GM21381 (cell line): ENCODE results near the gene RASGRF2.
"Not testable (repeated sequence)": the region's sequence is repeated elsewhere in the genome, so short reads cannot be mapped to it uniquely, and the experiment has no call there.

Experiments
- ATAC-seq: cut with Tn5 transposase; IDR thresholded peaks from one replicate; pipeline ENCODE4 v1.9.1; 2021; ENCODE audit warnings: mild to moderate bottlenecking, moderate library complexity; ENCODE audit not compliant: unreplicated experiment

RASGRF2 gene

GRCh38 chr5:80982093-80982492, 21.9 kb downstream of the RASGRF2 start:
- no peak for ATAC-seq

- ATAC-seq, result no peak
Measured at GRCh38 chr5:80985600-80986228, 25.6 kb downstream of the RASGRF2 start.

GRCh38 chr5:80986382-80986781, 26.2 kb downstream of the RASGRF2 start:
- ATAC-seq, result no peak

GRCh38 chr5:80987078-80987766, 27.1 kb downstream of the RASGRF2 start:
- no peak for ATAC-seq

GRCh38 chr5:80988419-80988935, 28.3 kb downstream of the RASGRF2 start:
- no peak for ATAC-seq

DNA sequence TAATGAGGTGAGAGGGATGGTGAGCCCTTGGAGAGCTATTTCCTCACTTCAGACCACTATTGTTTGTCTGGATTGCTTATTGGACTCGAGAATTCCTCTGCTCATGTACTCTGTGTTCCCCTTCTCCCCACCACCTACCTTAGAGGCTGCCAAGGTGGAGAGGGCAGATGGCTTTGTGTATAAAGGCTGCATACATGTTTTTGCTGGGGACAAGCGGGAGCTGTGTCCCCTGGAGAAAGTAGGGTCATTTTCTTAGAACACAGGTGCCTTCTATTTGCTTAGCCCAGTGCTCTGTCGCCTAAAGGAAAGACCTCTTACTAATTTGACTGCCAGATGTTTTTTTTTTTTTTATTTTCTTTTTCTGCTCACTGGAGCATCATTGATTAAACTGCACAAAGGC, 29.7 kb downstream of the RASGRF2 start:
- ATAC-seq, result no peak

- no peak for ATAC-seq
Measured at GRCh38 chr5:80990527-80990926, 30.4 kb downstream of the RASGRF2 start.

GRCh38 chr5:80990971-80991370, 30.8 kb downstream of the RASGRF2 start:
- no peak for ATAC-seq

GRCh38 chr5:80995908-80996307, 35.7 kb downstream of the RASGRF2 start:
- ATAC-seq, result no peak

GRCh38 chr5:80998590-80998979, 38.4 kb downstream of the RASGRF2 start:
- ATAC-seq, result no peak

DNA sequence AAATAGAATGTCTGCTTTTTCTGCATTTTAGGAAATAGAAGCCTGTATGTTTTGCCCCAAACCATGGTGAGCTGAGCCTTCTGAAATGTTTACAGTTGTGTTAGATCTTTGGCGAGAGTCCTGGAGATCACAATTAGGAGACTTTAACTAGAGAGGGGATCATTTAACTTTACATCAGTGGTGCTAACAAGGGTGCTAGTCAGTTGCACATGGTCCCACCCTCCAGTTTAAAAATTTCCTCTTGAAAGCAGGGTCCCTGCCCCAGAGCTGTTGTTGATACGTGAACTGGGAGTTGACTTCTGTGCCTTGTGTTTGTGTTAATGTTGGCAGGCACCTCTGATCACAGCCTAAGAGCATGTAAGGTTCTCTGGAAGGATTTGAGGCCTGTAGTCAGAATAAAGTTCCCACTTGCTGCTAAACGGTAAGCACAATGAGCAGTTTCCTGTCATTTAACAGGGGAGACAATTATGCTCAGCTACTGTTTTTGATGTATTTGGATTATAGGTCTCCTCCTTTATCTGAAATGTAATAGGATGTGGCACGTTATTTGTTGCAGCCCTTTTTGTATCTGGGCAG, 43.7 kb downstream of the RASGRF2 start:
- ATAC-seq, result no peak

DNA sequence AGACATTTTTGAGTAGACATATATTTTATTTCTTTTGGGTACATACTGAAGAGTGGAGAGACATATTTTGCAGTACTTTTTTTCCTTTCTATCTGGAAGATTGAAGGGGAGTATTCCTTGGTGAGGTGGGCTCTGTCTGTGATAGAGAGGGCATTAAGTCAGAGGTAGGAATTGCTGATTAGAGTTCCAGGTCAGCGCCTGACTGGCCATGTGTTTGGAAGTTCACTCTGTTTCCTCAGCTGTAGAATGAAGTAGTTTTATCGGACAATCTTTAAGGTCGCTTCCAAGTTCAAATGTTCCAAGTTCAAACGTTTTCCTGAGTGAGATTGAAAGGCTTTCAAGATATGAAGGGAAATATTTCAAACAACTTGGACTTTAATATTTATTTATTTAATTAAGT, 45.5 kb downstream of the RASGRF2 start:
- no peak for ATAC-seq

- no peak for ATAC-seq
Measured at GRCh38 chr5:81006231-81006630, 46.1 kb downstream of the RASGRF2 start.

- no peak for ATAC-seq
Measured at GRCh38 chr5:81006947-81007636, 46.9 kb downstream of the RASGRF2 start.

DNA sequence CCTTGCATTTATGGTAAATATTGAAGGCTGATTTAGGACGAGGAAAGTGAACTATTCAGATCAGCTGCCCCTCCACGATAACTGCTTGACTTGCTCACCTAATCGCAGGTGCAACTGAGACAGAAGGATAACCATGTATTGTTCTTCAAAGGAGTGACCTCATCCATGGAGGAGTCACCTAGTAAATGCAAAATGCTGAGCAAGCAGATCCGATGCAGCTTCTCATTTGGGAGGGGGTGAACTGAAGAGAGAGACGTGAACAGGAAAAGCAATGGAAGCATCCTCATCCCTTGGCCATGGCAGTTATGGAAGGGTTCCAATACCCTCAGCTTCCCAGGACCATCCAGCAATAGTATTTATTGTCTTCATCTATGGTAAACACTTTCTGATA, 47.5 kb downstream of the RASGRF2 start:
- no peak for ATAC-seq

GRCh38 chr5:81010336-81011169, 50.4 kb downstream of the RASGRF2 start:
- no peak for ATAC-seq

DNA sequence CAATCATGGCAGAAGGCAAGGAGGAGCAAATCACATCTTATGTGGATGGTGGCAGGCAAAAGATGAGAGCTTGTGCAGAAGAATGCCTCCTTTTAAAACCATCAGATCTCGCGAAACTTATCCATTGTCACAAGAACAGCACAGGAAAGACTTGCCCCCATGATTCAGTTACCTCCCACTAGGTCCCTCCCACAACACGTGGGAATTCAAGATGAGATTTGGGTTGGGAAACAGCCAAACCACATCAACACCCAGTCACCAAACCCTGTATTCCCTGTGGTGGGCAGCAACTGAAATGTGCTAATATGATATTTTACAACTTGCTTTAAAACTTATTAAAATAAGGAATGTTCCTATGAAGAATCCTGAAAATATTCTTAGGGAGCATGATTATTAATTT, 54.2 kb downstream of the RASGRF2 start:
- ATAC-seq, result no peak

DNA sequence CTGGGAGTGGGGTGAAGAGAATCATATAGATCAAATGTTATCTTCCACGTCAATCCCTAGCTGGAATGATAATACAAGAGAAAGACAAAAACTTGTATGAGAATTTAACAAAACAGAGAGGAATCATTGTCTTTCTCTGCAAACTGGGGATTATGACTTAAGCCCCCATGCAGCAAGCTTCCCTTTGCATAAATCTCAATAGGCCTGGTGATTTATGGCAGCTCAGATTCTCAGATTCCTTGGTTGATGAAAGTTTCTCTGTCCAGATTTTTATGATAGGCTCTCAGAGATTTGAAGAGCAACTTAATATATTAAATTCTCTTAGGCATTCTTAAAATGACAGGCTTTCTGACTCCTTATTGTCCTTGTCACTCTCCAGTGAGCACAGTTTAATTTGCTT, 56.0 kb downstream of the RASGRF2 start:
- no peak for ATAC-seq

DNA sequence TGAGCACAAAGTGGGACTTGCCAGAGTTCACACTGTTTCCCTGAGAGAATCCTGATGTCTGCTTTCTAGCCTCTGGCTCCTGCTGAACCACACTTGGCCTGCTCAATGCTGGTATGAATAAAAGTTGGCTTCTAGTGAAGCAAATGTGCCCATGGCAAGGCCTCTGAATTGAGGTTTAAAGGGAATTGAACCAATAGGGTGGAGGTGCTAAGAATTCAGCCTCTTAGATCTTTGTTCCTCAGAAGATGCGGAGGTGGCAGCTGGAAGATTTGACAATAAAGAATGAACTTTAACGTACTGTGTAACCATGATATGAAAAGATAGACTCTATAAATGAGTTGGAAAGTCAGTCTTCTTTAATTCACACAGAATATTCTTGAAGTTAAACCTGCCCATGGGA, 57.2 kb downstream of the RASGRF2 start:
- ATAC-seq, result no peak

DNA sequence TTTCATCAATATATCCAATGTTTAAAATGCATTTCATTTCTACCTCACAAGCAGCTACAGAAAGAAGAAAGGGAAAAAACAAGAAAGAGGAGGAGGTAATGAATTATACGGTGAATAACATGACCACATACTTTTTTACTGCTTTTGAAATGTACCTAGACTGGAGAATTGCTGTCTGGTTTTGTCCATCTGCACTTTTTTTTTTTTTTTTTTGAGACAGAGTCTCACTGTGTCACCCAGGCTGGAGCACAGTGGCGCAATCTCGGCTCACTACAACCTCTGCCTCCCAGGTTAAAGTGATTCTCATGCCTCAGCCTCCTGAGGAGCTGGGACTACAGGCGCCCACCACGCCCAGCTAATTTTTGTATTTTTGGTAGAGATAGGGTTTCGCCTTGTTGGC, 58.4 kb downstream of the RASGRF2 start:
- not testable (repeated sequence) for ATAC-seq

- no peak for ATAC-seq
Measured at GRCh38 chr5:81019748-81020147, 59.6 kb downstream of the RASGRF2 start.
